HEK293 (cell line): ENCODE data around the gene KLHL12.

Experiments used
- GLIS2 ChIP-seq: fragments of 450-650 bp; formaldehyde crosslinking; IDR thresholded peaks from 2 replicates; pipeline ENCODE4 v1.5.1; 2016; ENCODE audit warnings: missing biosample characterization, missing genetic modification characterization
- HOXD13 ChIP-seq: sonication (generic); formaldehyde crosslinking; IDR thresholded peaks from 2 replicates; pipeline ENCODE4 v1.8.0; 2022; ENCODE audit warnings: missing genetic modification reagents, borderline replicate concordance
- KLF8 ChIP-seq: fragments of 450-650 bp; formaldehyde crosslinking; IDR thresholded peaks from 2 replicates; pipeline ENCODE4 v1.5.1; 2016; ENCODE audit warnings: missing biosample characterization, missing genetic modification characterization
- KLF9 ChIP-seq: fragments of 450-650 bp; formaldehyde crosslinking; IDR thresholded peaks from 2 replicates; pipeline ENCODE4 v1.5.1; 2016; ENCODE audit warnings: missing biosample characterization, missing genetic modification characterization, low read depth
- PRDM2 ChIP-seq: fragments of 450-650 bp; formaldehyde crosslinking; IDR thresholded peaks from 2 replicates; pipeline ENCODE4 v1.5.1; 2016; ENCODE audit warnings: missing biosample characterization, missing genetic modification characterization, borderline replicate concordance
- REST ChIP-seq: fragments of 450-650 bp; formaldehyde crosslinking; IDR thresholded peaks from 2 replicates; pipeline ENCODE4 v1.5.1; 2016; ENCODE audit warnings: missing biosample characterization, missing genetic modification characterization
- SP7 ChIP-seq: fragments of 450-650 bp; formaldehyde crosslinking; IDR thresholded peaks from 2 replicates; pipeline ENCODE4 v1.5.1; 2016; ENCODE audit warnings: missing biosample characterization, missing genetic modification characterization
- ZBTB26 ChIP-seq: fragments of 450-650 bp; formaldehyde crosslinking; optimal IDR thresholded peaks from 2 replicates; pipeline ENCODE3; 2016; ENCODE audit warnings: missing biosample characterization, mild to moderate bottlenecking, missing genetic modification characterization
- ZBTB7A ChIP-seq: fragments of 450-650 bp; formaldehyde crosslinking; IDR thresholded peaks from 2 replicates; pipeline ENCODE4 v1.5.1; 2016; ENCODE audit warnings: low read depth, missing biosample characterization, missing genetic modification characterization
- ZFP69B ChIP-seq: fragments of 450-650 bp; formaldehyde crosslinking; IDR thresholded peaks from 2 replicates; pipeline ENCODE4 v1.5.1; 2016; ENCODE audit warnings: missing biosample characterization, missing genetic modification characterization
- ZIC2 ChIP-seq: fragments of 450-650 bp; formaldehyde crosslinking; IDR thresholded peaks from 2 replicates; pipeline ENCODE4 v1.5.1; 2016; ENCODE audit warnings: missing biosample characterization, missing genetic modification characterization
- ZNF133 ChIP-seq: fragments of 450-650 bp; formaldehyde crosslinking; IDR thresholded peaks from 2 replicates; pipeline ENCODE4 v1.5.1; 2016; ENCODE audit warnings: missing biosample characterization, missing genetic modification characterization
- ZNF184 ChIP-seq: fragments of 450-650 bp; IDR thresholded peaks from 2 replicates; pipeline ENCODE4 v1.5.1; 2018; ENCODE audit warnings: missing biosample characterization, mild to moderate bottlenecking, missing genetic modification characterization
- ZNF239 ChIP-seq: fragments of 450-650 bp; formaldehyde crosslinking; IDR thresholded peaks from 2 replicates; pipeline ENCODE4 v1.5.1; 2016; ENCODE audit warnings: missing biosample characterization, missing genetic modification characterization
- ZNF26 ChIP-seq: fragments of 450-650 bp; formaldehyde crosslinking; IDR thresholded peaks from 2 replicates; pipeline ENCODE4 v1.5.1; 2016; ENCODE audit warnings: missing biosample characterization, missing genetic modification characterization
- ZNF324 ChIP-seq: fragments of 450-650 bp; formaldehyde crosslinking; IDR thresholded peaks from 2 replicates; pipeline ENCODE4 v1.5.1; 2016; ENCODE audit warnings: missing biosample characterization, missing genetic modification characterization
- ZNF501 ChIP-seq: fragments of 450-650 bp; formaldehyde crosslinking; IDR thresholded peaks from 2 replicates; pipeline ENCODE4 v1.5.1; 2016; ENCODE audit warnings: missing biosample characterization, missing genetic modification characterization
- ZNF529 ChIP-seq: fragments of 450-650 bp; formaldehyde crosslinking; IDR thresholded peaks from 2 replicates; pipeline ENCODE4 v1.5.1; 2017; ENCODE audit warnings: missing genetic modification characterization, missing biosample characterization; ENCODE audit not compliant: insufficient replicate concordance
- ZNF558 ChIP-seq: fragments of 450-650 bp; formaldehyde crosslinking; IDR thresholded peaks from 2 replicates; pipeline ENCODE4 v1.5.1; 2016; ENCODE audit warnings: missing biosample characterization, missing genetic modification characterization
- ZNF561 ChIP-seq: fragments of 450-650 bp; IDR thresholded peaks from 2 replicates; pipeline ENCODE4 v1.5.1; 2018; ENCODE audit warnings: missing biosample characterization, missing genetic modification characterization, borderline replicate concordance
- ZNF600 ChIP-seq: fragments of 450-650 bp; formaldehyde crosslinking; IDR thresholded peaks from 2 replicates; pipeline ENCODE4 v1.5.1; 2016; ENCODE audit warnings: missing biosample characterization, missing genetic modification characterization
- ZNF610 ChIP-seq: fragments of 450-650 bp; formaldehyde crosslinking; IDR thresholded peaks from 2 replicates; pipeline ENCODE4 v1.5.1; 2016; ENCODE audit warnings: missing biosample characterization, missing genetic modification characterization, borderline replicate concordance
- ZNF624 ChIP-seq: fragments of 450-650 bp; formaldehyde crosslinking; IDR thresholded peaks from 2 replicates; pipeline ENCODE4 v1.5.1; 2017; ENCODE audit warnings: missing biosample characterization, missing genetic modification characterization
- ZNF76 ChIP-seq: fragments of 450-650 bp; formaldehyde crosslinking; IDR thresholded peaks from 2 replicates; pipeline ENCODE4; 2016; ENCODE audit warnings: low read depth, missing biosample characterization, missing genetic modification characterization, borderline replicate concordance
- ZNF768 ChIP-seq: fragments of 450-650 bp; formaldehyde crosslinking; IDR thresholded peaks from 2 replicates; pipeline ENCODE4 v1.5.1; 2018; ENCODE audit warnings: missing biosample characterization, mild to moderate bottlenecking, missing genetic modification characterization
- ZNF791 ChIP-seq: fragments of 450-650 bp; formaldehyde crosslinking; IDR thresholded peaks from 2 replicates; pipeline ENCODE4 v1.5.1; 2016; ENCODE audit warnings: missing biosample characterization, missing genetic modification characterization

The KLHL12 gene

DNA sequence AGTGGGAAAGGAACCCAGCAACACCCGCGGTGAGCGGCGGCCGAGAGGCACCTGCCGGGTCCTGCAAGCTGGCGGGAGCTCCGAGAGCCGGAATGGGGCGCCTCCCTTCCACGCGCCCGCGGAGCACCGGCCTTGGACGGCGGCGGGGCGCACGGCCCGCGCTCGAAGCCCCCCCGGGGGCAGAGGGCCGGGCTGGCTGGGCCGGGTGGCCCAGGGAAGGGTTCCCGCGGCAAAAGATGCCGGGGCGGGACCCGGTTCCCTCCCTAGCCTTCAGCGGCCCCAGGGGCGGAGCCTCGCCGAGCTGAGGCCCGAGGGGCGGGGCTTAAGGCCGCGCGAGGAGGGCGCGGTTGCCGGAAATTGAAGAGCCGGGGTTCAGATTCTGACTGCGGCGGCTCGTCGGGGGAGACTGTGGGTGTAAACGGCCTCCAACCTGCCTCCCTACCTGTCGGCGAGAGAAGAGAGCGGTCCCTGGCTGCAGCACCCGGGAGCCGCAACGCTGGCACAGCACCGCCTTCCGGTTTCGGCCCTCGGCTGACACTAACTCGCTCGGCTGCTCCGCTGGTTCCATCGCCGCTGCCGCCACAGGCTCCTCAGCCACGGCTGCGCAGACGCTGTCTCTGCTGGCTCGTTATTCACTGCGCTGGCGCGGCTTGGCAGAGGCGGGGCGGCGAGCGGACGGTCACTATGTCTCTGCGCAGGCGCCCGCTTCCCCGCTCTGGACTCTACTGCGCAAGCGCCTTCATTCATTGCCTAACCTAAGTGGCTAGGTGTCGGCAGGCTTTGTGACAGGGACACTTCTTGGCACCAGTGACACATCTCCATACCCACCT, 38.3 kb downstream of the KLHL12 start, which contains the start of gene RABIF (continued):
- TF ChIP-seq PRDM2 (tag by site-specific recombination): no peak
- TF ChIP-seq KLF8 (tag by site-specific recombination): peak; percentile 83
- peak; percentile 28; the same call in 1 of the 2 replicates for TF ChIP-seq GLIS2
- 0 out of 2 replicates have a peak, but pooled peaks have one; percentile 3 for TF ChIP-seq ZIC2
- TF ChIP-seq ZBTB26: peak; percentile 73
- peak; percentile 64; the same call in 1 of the 2 replicates for TF ChIP-seq ZNF561 (tag by site-specific recombination)
- peak; percentile 85 for TF ChIP-seq SP7 (tag by site-specific recombination)
- TF ChIP-seq REST (tag by site-specific recombination): no peak
- peak; percentile 93 for TF ChIP-seq ZNF501
- no peak for TF ChIP-seq ZNF624 (tag by site-specific recombination)
- TF ChIP-seq ZNF239 (tag by site-specific recombination): no peak
- no peak for TF ChIP-seq ZBTB7A
- TF ChIP-seq ZNF791: no peak
- TF ChIP-seq HOXD13 (CRISPR knock-in tag): no peak
- TF ChIP-seq ZNF610 (tag by site-specific recombination): no peak; the same call in 1 of the 2 replicates
- peak; percentile 78 for TF ChIP-seq KLF9
- TF ChIP-seq ZNF76 (tag by site-specific recombination): peak; percentile 49; the same call in 1 of the 2 replicates
- TF ChIP-seq ZNF768 (tag by site-specific recombination): no peak
- no peak for TF ChIP-seq ZNF184 (tag by site-specific recombination)
- TF ChIP-seq ZNF600 (tag by site-specific recombination): peak; percentile 96
- TF ChIP-seq ZNF558 (tag by site-specific recombination): no peak; the same call in 1 of the 2 replicates
- 0 out of 2 replicates have a peak, but pooled peaks have one; percentile 9 for TF ChIP-seq ZFP69B (tag by site-specific recombination)
- peak; percentile 52; the same call in 1 of the 2 replicates for TF ChIP-seq ZNF324
- no peak for TF ChIP-seq ZNF529 (tag by site-specific recombination)
- no peak for TF ChIP-seq ZNF26
- TF ChIP-seq ZNF133 (tag by site-specific recombination): no peak
